EH (cell line): ENCODE results near the gene FRMD5.
"Not testable (repeated sequence)": the region's sequence is repeated elsewhere in the genome, so short reads cannot be mapped to it uniquely, and the experiment has no call there.

Source experiments
- DNase-seq: peaks from one replicate; pipeline ENCODE4 v3.0.0-alpha.2; 2015; ENCODE audit warnings: low read depth

FRMD5 gene

GRCh38 chr15:43832485-43832884 is 362.6 kb downstream of the FRMD5 start:
- not testable (repeated sequence) for DNase-seq

- DNase-seq = not testable (repeated sequence)
Measured at GRCh38 chr15:43831519-43832052, 363.5 kb downstream of the FRMD5 start.

- DNase-seq = not testable (repeated sequence)
Measured at GRCh38 chr15:43830691-43831275, 364.3 kb downstream of the FRMD5 start.

- not testable (repeated sequence) for DNase-seq
Measured at GRCh38 chr15:43829951-43830540, 365.0 kb downstream of the FRMD5 start.

GRCh38 chr15:43828061-43828657 is 366.9 kb downstream of the FRMD5 start:
- DNase-seq = peak; percentile 46

- peak; percentile 84 for DNase-seq
Measured at GRCh38 chr15:43826508-43827341, 368.3 kb downstream of the FRMD5 start, which contains the start of gene WDR76. Gene WDR76 (plus strand): TSS chr15:43827002. CDS start chr15:43827033, 31 bp downstream.

- DNase-seq = no peak
Measured at GRCh38 chr15:43826029-43826507, 369.0 kb downstream of the FRMD5 start.

- DNase-seq = not testable (repeated sequence)
Measured at GRCh38 chr15:43825305-43825704, 369.8 kb downstream of the FRMD5 start.

- peak; percentile 98 for DNase-seq
Measured at GRCh38 chr15:43824302-43825246, 370.5 kb downstream of the FRMD5 start, which contains the start of gene MFAP1. Gene MFAP1 (minus strand): TSS chr15:43824690. CDS start chr15:43824569, 121 bp downstream.

- no peak for DNase-seq
Measured at GRCh38 chr15:43821505-43821904, 373.6 kb downstream of the FRMD5 start.
